Fibroblast of villous mesenchyme (primary cell): ENCODE measurements around the gene PDLIM5. TPM values are rescaled to one million over a fixed set of nuclear protein-coding genes. Genes with fewer than 3 reads are reported as not detected.
"Not testable (repeated sequence)": the region's sequence is repeated elsewhere in the genome, so short reads cannot be mapped to it uniquely, and the experiment has no call there.

Source experiments
- DNase-seq: peaks from one replicate; pipeline ENCODE4 v3.0.0-alpha.2; 2010; ENCODE audit warnings: low read depth
- H3K4me3 ChIP-seq: 2 replicates; pipeline ENCODE4 v1.5.1; 2011; ENCODE audit warnings: low read depth, mild to moderate bottlenecking, low read length
- CTCF ChIP-seq: IDR thresholded peaks from 2 replicates; pipeline ENCODE4 v1.5.1; 2012; ENCODE audit warnings: low read depth, mild to moderate bottlenecking, low read length; ENCODE audit not compliant: insufficient read depth
- total RNA-seq: library from RNA; depleted of rRNA; stranded (reverse); fragments of >200 nt; gene quantifications from 2 replicates; pipeline ENCODE4 v1.2.3, GENCODE V29; 2012

PDLIM5 gene
- total RNA-seq, 1 donor, result 370 TPM

- TF ChIP-seq CTCF, result no peak
- DNase-seq, result peak; percentile 80
- no peak overlapping the region for H3K4me3 ChIP-seq
These were observed 161.5 kb downstream of the PDLIM5 start for GRCh38 chr4:94613248-94613647.

GRCh38 chr4:94615451-94615850 lies 163.7 kb downstream of the PDLIM5 start:
- H3K4me3 ChIP-seq, result no peak overlapping the region
- TF ChIP-seq CTCF, result no peak
- no peak for DNase-seq

GRCh38 chr4:94621491-94622080 lies 169.8 kb downstream of the PDLIM5 start:
- no peak overlapping the region for H3K4me3 ChIP-seq
- peak; percentile 78 for TF ChIP-seq CTCF
- peak; percentile 65 for DNase-seq

- DNase-seq, result no peak
- H3K4me3 ChIP-seq, result no peak overlapping the region
- TF ChIP-seq CTCF, result no peak
These were observed 171.6 kb downstream of the PDLIM5 start for GRCh38 chr4:94623126-94623911.

GRCh38 chr4:94626942-94627341 lies 175.2 kb downstream of the PDLIM5 start:
- H3K4me3 ChIP-seq, result no peak overlapping the region
- peak; percentile 44 for DNase-seq
- TF ChIP-seq CTCF, result no peak

- not testable (repeated sequence) for DNase-seq, H3K4me3 ChIP-seq
These were observed 177.3 kb downstream of the PDLIM5 start for GRCh38 chr4:94629058-94629457.

GRCh38 chr4:94629837-94630236 lies 178.1 kb downstream of the PDLIM5 start:
- no peak for DNase-seq
- no peak for TF ChIP-seq CTCF
- no peak overlapping the region for H3K4me3 ChIP-seq
